DOHH2 (cell line): ENCODE results near the gene RNASET2.

ENCODE experiments used
- CTCF ChIP-seq: fragments of 200-600 bp; sonication (generic); IDR thresholded peaks from one replicate; pipeline ENCODE4 v1.5.1; 2014; ENCODE audit warnings: antibody characterized with exemption, mild to moderate bottlenecking, low read depth, low read length; ENCODE audit not compliant: poor library complexity, severe bottlenecking
- EZH2phosphoT487 ChIP-seq: fragments of 200-600 bp; sonication (generic); IDR thresholded peaks from 2 replicates; pipeline ENCODE4 v1.6.1; 2017; ENCODE audit warnings: borderline replicate concordance, mild to moderate bottlenecking, antibody characterized with exemption, low read length, moderate library complexity, mixed read lengths

GRCh38 chr6:166987448-166987847, 31.1 kb upstream of the RNASET2 start:
- TF ChIP-seq CTCF (no peak), EZH2phosphoT487 (no peak)
